Type B pancreatic cell (in vitro differentiated cells): ENCODE measurements around the gene RITA1. TPM values are rescaled to one million over a fixed set of nuclear protein-coding genes. Genes with fewer than 3 reads are reported as not detected.

ENCODE experiments used
- DNase-seq: peaks from one replicate; pipeline ENCODE4 v3.0.0; 2021; ENCODE audit warnings: mixed read lengths; ENCODE audit not compliant: unreplicated experiment; ENCODE audit errors: extremely low spot score
- H3K27ac Mint-ChIP-seq: 2 replicates; pipeline ENCODE4 v1.8.0; 2021; ENCODE audit warnings: mild to moderate bottlenecking, mixed read lengths
- H3K27me3 Mint-ChIP-seq: 2 replicates; pipeline ENCODE4 v1.8.0; 2021; ENCODE audit warnings: mixed read lengths
- H3K36me3 Mint-ChIP-seq: 2 replicates; pipeline ENCODE4 v1.8.0; 2021; ENCODE audit warnings: mixed read lengths
- H3K4me1 Mint-ChIP-seq: one replicate; pipeline ENCODE4 v1.8.0; 2021; ENCODE audit warnings: mixed read lengths; ENCODE audit not compliant: unreplicated experiment
- H3K4me3 Mint-ChIP-seq: 2 replicates; pipeline ENCODE4 v1.8.0; 2021; ENCODE audit warnings: mild to moderate bottlenecking, mixed read lengths
- H3K9me3 Mint-ChIP-seq: 2 replicates; pipeline ENCODE4 v1.8.0; 2021; ENCODE audit warnings: mixed read lengths
- total RNA-seq: library from RNA; stranded (reverse); gene quantifications from 2 replicates; pipeline ENCODE4 v1.2.1, GENCODE V29; 2021; ENCODE audit warnings: low replicate concordance
- TF ChIP-seq, protein P1 (sequence below): fragments of 200-600 bp; sonication (generic); conservative IDR thresholded peaks from 2 replicates; pipeline ENCODE4 v1.5.0; 2021; ENCODE audit warnings: antibody characterized with exemption, mild to moderate bottlenecking

The RITA1 gene
- total RNA-seq, 1 donor from 2014 or later = 19.0 TPM

DNA sequence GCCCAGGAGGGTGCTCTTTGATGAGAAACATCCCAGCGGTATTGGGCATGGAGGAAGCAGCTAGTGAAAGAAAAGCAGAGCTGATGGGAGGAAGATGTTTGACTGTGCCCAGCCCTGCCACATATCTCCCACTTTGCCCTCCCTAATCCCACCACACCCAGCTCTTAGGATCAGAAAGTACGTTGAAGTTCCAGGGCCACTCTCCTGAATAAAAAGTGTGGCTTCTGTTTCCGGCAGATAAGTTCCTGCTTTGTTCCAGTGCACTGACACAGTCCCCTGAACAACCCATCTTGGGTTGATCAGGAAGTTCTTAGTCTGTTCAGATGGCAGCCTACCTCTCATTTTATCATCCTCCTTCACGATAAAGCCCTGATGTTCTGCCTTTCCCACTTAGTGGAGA lies 52.2 kb downstream of the RITA1 start:
- DNase-seq = no peak
- H3K27ac Mint-ChIP-seq = peak overlapping the region; percentile 51
- peaks cover 27% of the 10 kb centered on the region for H3K36me3 Mint-ChIP-seq
- no peaks in the 10 kb centered on the region for H3K27me3 Mint-ChIP-seq
- H3K9me3 Mint-ChIP-seq = no peaks in the 10 kb centered on the region
- H3K4me1 Mint-ChIP-seq = peaks cover 48% of the 10 kb centered on the region
- no peak overlapping the region for H3K4me3 Mint-ChIP-seq
- TF ChIP-seq, protein P1, sequence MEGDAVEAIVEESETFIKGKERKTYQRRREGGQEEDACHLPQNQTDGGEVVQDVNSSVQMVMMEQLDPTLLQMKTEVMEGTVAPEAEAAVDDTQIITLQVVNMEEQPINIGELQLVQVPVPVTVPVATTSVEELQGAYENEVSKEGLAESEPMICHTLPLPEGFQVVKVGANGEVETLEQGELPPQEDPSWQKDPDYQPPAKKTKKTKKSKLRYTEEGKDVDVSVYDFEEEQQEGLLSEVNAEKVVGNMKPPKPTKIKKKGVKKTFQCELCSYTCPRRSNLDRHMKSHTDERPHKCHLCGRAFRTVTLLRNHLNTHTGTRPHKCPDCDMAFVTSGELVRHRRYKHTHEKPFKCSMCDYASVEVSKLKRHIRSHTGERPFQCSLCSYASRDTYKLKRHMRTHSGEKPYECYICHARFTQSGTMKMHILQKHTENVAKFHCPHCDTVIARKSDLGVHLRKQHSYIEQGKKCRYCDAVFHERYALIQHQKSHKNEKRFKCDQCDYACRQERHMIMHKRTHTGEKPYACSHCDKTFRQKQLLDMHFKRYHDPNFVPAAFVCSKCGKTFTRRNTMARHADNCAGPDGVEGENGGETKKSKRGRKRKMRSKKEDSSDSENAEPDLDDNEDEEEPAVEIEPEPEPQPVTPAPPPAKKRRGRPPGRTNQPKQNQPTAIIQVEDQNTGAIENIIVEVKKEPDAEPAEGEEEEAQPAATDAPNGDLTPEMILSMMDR = no peak

DNA sequence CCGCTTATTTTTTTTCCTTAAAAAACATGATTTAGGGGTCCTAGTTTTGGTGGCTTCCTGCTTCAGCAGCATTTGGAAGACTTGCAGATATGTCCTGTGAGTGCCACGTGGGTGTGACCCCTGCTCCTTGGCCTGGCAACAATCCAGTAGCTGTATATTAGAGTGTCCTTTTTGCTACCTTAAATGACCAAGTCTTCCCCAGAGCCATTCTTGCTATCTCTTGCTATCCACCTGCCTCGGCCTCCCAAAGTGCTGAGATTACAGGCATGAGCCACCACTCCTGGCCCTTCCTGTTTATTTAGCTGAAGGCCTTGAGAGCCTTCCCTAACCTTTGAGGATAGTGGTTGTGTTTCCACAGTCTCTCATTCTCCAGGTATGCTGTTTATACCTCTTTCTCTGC lies 52.8 kb downstream of the RITA1 start:
- peaks cover 43% of the 10 kb centered on the region for H3K4me1 Mint-ChIP-seq
- H3K36me3 Mint-ChIP-seq = peaks cover 27% of the 10 kb centered on the region
- no peak for DNase-seq
- H3K27ac Mint-ChIP-seq = peak overlapping the region; percentile 100
- no peaks in the 10 kb centered on the region for H3K9me3 Mint-ChIP-seq
- H3K4me3 Mint-ChIP-seq = no peak overlapping the region
- TF ChIP-seq, protein P1 = no peak
- H3K27me3 Mint-ChIP-seq = no peaks in the 10 kb centered on the region

DNA sequence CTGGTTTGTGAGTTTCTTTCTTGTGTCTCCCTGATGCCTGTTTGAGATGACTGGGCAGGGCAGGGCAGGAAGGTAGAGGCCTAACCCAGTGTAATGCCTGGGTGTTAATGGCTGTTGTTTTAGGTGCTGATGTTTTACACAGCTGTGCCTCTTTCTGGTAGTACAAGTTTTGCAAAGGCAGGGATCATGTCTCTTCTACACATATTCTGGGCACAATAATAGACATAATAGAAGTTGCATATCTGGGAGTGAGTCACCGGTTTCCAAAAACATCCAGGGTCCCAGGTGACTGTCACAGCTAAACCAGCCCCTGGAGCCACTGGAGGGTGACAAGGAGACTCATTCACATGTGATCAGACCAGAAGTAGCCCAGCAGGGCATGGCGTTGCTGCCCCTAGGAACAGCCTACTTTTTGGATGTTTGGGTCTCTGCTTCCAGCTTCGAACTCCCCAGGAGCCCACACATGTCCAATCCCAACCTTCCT lies 53.8 kb downstream of the RITA1 start:
- H3K36me3 Mint-ChIP-seq = peaks cover 18% of the 10 kb centered on the region
- H3K9me3 Mint-ChIP-seq = no peaks in the 10 kb centered on the region
- TF ChIP-seq, protein P1 = no peak
- no peaks in the 10 kb centered on the region for H3K27me3 Mint-ChIP-seq
- no peak for DNase-seq
- peaks cover 40% of the 10 kb centered on the region for H3K4me1 Mint-ChIP-seq
- H3K4me3 Mint-ChIP-seq = peak overlapping the region; percentile 61
- H3K27ac Mint-ChIP-seq = peak overlapping the region; percentile 100

DNA sequence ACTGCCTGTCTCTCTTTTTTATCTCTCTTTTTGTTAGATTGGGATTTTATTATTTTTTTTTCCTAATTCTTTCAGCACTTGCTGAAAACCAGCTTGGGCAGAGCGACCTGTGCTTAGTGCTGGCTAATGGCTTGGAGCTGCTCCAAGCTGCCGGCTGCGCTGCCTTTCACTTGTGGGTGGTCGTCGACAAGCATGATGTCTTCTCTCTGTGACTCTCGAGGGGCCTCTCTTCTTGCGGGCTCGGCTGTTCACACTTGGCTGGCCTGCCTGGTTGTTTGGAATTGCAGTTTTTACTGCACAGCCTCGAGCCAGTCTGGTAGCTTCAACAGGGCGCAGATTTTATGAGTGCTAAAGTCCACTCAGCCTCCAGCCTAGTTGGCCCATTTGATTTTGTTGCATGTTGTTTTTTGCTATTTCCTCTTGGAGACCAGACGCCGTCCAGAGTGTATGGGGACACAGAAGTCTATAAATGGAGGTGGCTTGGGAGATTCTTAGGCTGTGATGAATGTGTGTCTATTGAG lies 54.4 kb downstream of the RITA1 start:
- TF ChIP-seq, protein P1 = no peak
- no peak for DNase-seq
- Mint-ChIP-seq H3K4me3 (peak overlapping the region; percentile 61), H3K4me1 (peaks cover 42% of the 10 kb centered on the region), H3K36me3 (peaks cover 18% of the 10 kb centered on the region), H3K27me3 (no peaks in the 10 kb centered on the region), H3K9me3 (no peaks in the 10 kb centered on the region), H3K27ac (peak overlapping the region; percentile 100)

DNA sequence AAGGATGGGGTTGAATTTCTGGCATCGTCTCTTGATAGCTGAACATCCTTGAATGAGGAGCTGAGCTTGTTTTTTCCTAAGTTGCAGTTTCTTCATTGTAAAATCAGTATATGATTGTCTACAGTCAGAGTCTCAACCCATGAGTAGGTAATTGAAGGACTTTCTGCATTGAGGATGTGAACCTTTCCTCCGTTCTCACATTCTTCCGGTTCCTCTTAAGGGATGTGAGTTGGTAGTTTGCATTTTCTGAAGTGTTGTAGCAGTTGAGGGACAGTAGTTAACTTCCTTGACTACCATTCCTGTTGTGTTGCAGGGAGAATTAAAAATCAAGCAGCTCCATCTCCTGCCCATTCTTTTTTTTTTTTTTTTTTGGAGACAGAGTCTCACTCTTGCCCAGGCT lies 54.9 kb downstream of the RITA1 start:
- H3K27ac Mint-ChIP-seq = peak overlapping the region; percentile 100
- peaks cover 40% of the 10 kb centered on the region for H3K4me1 Mint-ChIP-seq
- DNase-seq = no peak

More for the DNA sequence above, 54.9 kb downstream of the RITA1 start:
- TF ChIP-seq, protein P1 = no peak
- H3K36me3 Mint-ChIP-seq = peaks cover 18% of the 10 kb centered on the region
- peak overlapping the region; percentile 61 for H3K4me3 Mint-ChIP-seq
- H3K27me3 Mint-ChIP-seq = no peaks in the 10 kb centered on the region
- H3K9me3 Mint-ChIP-seq = no peaks in the 10 kb centered on the region
